Measurements from ENCODE around the gene ZMYM1.
"Not testable (repeated sequence)": the region's sequence is repeated elsewhere in the genome, so short reads cannot be mapped to it uniquely, and the experiment has no call there.

Gene ZMYM1

DNA sequence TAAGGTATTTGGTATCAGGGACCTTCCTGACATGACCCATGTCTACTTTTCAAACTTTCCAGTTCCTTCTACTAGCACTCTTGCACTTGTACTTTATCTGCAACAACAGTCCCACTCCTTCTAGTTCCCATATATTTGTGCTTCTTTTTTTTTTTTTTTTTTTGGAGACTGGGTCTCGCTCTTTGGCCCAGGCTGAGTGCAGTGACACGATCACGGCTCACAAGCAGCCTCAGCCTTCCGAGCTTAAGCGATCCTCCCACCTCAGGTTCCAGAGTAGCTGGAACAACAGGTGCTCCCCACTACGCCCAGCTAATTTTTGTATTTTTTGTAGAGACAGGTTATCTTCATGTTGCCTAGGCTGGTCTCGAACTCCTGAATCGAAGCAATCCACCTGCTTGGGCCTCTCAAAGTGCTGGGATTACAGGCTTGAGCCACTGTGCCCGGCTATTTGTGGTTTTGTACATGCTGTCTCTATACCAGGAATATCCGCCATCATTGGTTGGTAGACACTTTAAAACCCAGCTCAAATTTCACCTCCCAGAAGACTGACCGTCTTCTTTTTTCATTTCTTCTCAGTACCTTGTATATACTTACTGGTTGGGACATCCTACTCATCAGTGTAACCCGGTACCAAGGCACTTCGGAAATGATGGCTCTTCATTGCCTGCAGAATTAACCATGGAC is 1.1 kb downstream of the ZMYM1 start:
- DNase-seq, result no peak

DNA sequence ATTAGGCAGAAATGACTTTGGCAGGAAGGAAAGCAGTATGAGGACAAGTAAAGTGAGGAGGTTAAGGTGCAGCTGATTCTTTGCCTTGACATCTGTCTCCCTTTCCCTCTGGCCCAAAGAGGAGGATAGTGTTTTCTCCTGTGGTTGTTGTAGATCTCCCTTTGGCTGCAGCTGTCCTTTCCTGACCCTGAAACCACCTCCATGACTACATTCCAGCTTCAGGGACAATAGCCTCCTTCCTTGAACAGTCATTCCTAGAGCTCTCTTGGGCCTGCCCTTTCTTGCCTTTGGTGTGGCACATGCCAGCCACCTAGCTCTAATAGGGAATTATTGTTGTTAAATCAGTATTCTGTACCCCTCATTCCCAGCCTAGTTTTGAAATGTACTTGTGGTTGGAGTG is 6.2 kb downstream of the ZMYM1 start:
- DNase-seq, result no peak

GRCh38 chr1:35097224-35097623 is 18.0 kb downstream of the ZMYM1 start:
- no peak for DNase-seq

DNA sequence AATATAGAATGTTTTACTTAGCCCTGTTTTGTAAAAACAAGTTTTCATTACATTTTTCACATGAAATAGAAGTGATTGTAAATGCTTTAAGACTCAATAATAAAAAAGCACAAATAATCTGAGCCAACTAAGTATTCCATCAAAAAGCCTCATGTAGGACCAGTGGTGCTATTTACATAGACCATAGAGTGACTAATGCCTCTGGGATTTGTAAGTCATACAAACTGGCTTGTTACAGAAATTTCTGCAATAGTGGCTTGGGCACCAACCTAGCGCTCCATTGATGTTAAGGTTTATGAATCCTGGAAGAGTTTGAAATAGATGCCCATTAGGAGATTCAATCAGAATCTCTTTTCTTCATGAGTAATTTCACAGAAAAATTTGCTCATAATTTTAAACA is 31.9 kb downstream of the ZMYM1 start:
- DNase-seq, result no peak

- no peak for DNase-seq
Measured at GRCh38 chr1:35112668-35113067, 33.5 kb downstream of the ZMYM1 start.

- DNase-seq, result no peak
Measured at GRCh38 chr1:35115459-35116383, 36.5 kb downstream of the ZMYM1 start.

DNA sequence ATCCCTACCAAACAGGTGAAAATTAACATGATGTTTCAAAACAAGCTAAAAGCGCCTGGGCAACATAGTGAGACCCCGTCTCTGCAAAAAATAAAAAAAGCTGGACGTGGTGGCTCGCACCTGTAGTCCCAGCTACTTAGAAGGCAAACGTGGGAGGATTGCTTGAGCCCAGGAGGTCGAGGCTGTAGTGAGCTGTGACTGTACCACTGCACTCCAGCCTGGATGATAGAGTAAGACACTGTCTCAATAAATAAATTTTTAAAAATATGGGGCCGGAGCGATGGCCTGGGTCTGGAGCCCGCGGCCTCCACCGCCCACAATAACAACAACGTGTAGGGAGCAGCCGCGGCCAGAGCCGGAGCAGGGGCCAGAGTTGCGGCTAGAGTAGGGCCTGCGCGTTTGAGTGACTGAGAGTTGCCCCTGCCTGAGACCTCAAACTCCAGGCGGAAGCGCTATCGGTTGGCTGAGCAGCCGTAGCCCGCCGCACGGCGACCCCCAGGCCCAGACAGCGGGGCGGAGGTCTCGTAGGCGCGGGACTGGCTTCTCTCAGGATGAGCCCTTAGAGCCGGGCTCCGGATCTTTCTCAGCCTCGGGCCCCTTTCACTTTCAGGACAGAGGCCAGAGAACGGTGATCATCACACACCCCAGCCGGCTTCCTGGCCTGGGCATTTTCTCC is 41.4 kb downstream of the ZMYM1 start:
- DNase-seq, result no peak

- no peak for DNase-seq
Measured at GRCh38 chr1:35122311-35122710, 43.1 kb downstream of the ZMYM1 start.

GRCh38 chr1:35126546-35126945 is 47.4 kb downstream of the ZMYM1 start:
- DNase-seq, result no peak

DNA sequence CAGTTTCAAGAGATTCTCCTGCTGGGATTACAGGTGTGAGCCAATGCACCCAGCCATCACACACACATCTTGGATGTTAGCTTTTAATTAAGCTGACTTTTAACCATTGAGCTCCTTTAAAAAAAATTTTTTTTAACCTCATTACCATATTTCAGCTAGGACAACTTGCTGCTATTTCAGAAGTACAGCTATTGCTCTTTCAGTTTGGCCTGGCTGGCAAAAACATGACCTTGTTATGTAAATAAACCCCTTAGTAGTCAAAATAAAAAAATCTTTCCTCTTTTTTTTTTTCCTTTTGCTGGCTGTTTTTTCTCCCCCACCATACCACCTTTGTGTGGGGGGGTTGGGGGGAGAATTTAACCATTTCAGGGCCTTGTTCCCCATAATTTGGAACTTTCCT is 49.9 kb downstream of the ZMYM1 start:
- no peak for DNase-seq

DNA sequence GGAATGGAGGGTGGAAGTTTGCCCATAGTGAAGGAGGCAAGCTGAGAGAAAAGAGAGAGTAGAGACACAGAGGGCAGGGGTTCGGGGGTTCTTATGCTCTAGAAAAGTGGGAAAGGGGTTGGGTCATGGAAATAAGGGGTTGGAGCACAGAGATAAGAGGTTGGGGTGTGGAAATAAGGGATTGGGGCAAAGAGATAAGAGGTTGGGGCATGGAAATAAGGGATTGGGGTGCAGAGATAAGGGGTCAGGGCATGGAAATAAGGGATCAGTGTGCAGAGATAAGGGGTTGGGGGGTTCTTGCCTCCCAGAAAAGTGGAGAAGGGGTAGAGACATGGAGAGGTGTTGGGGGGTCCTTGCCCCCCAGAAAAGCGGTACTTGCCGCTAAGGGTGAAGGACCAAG is 57.6 kb downstream of the ZMYM1 start:
- DNase-seq, result no peak

- DNase-seq, result not testable (repeated sequence)
Measured at GRCh38 chr1:35137590-35137989, 58.4 kb downstream of the ZMYM1 start.

- not testable (repeated sequence) for DNase-seq
Measured at GRCh38 chr1:35142294-35142693, 63.1 kb downstream of the ZMYM1 start.

DNA sequence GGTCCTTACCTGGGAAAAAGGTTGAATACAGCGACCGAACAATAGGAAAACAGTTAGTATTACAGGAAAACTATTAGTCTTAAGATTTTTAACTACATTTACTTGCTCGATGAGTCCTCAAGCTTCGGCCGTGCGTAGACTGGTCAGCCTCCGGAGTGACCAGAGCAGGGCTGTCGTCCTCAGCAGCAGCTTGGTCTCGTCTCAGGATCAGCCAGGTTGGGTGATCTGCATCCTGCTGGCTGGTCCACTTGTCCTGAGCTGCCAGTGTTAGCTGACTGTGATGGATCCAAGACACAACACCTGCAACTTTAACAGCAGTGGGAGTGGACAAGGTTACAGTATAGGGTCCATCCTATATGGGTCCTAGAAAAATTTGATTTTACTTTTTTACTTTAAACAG is 63.5 kb downstream of the ZMYM1 start:
- DNase-seq, result not testable (repeated sequence)

- DNase-seq, result no peak
Measured at GRCh38 chr1:35143737-35144508, 64.7 kb downstream of the ZMYM1 start.

DNA sequence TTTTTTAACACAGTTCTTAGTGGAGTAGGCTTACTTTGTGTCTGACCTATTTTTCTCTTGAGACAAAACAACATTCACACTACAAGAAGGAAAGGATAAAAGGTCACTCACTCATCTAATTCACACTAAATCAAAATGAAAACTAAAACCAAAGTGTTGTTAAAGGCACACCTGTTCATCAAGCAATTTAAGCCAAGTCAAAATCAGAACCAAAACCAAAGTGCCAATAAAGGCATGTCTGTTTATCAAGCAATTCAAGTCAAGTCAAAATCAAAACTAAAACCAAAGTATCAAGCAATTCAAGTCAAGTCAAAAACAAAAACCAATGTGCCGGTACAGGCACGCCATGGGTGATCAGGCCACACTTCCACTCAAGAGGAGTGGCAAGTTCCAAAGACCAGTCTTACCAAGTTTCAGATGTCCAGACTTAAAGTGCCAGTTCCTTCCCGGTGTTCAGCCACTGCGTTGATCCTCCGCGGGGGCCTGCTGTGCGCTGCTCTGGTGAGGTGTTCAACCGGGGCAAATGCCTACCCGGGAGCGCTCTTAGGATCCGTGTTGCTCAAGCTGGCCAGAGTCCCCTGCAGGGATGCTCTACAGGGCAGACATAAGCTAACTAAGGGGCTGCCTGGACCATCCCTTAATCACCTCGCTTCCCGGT is 66.8 kb downstream of the ZMYM1 start:
- not testable (repeated sequence) for DNase-seq

DNA sequence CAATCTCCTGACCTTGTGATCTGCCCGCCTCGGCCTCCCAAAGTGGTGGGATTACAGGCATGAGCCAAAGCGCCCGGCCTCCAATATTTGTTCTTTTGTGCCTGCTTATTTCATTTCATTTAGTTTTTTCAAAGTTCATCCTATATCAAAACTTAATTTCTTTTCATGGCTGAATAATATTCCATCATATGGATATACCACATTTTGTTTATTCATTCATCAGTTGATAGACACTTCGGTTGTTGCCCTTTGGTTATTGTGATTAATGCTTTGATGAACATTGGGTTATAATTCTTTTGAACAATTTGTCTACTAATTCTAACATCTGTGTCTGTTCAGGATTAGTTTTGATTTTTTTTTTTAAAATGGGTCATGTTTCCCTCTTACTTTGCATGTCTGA is 72.0 kb downstream of the ZMYM1 start:
- DNase-seq, result no peak

DNA sequence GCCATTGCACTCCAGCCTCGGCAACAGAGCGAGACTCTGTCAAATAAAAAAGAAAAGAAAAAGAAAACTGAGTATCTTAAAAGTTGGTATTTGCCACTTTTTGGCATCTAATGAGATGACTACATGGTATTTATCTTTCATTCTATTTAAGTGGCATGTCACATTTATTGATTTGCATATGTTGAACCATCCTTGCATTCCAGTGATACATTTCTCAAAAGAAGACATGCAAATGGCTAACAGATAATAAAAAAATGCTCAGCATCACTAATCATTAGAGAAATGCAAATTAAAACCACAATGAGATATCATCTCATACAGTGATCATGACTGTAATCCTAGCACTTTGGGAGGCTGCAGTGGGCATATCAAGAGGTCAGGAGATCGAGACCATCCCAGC is 85.7 kb downstream of the ZMYM1 start:
- DNase-seq, result no peak
